Measurements from ENCODE around the gene PLEKHG4B.
"Not testable (repeated sequence)": the region's sequence is repeated elsewhere in the genome, so short reads cannot be mapped to it uniquely, and the experiment has no call there.

PLEKHG4B gene

GRCh38 chr5:93221-93980 is 1.4 kb downstream of the PLEKHG4B start:
- TF ChIP-seq, protein P1, sequence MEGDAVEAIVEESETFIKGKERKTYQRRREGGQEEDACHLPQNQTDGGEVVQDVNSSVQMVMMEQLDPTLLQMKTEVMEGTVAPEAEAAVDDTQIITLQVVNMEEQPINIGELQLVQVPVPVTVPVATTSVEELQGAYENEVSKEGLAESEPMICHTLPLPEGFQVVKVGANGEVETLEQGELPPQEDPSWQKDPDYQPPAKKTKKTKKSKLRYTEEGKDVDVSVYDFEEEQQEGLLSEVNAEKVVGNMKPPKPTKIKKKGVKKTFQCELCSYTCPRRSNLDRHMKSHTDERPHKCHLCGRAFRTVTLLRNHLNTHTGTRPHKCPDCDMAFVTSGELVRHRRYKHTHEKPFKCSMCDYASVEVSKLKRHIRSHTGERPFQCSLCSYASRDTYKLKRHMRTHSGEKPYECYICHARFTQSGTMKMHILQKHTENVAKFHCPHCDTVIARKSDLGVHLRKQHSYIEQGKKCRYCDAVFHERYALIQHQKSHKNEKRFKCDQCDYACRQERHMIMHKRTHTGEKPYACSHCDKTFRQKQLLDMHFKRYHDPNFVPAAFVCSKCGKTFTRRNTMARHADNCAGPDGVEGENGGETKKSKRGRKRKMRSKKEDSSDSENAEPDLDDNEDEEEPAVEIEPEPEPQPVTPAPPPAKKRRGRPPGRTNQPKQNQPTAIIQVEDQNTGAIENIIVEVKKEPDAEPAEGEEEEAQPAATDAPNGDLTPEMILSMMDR (IDR thresholded peaks at IDR 0.05; ENCODE audit: control insufficient read depth, extremely low read depth, insufficient read depth), result no peak
- H3K4me3 ChIP-seq (ENCODE audit: low read depth, low read length), result no peak overlapping the region

DNA sequence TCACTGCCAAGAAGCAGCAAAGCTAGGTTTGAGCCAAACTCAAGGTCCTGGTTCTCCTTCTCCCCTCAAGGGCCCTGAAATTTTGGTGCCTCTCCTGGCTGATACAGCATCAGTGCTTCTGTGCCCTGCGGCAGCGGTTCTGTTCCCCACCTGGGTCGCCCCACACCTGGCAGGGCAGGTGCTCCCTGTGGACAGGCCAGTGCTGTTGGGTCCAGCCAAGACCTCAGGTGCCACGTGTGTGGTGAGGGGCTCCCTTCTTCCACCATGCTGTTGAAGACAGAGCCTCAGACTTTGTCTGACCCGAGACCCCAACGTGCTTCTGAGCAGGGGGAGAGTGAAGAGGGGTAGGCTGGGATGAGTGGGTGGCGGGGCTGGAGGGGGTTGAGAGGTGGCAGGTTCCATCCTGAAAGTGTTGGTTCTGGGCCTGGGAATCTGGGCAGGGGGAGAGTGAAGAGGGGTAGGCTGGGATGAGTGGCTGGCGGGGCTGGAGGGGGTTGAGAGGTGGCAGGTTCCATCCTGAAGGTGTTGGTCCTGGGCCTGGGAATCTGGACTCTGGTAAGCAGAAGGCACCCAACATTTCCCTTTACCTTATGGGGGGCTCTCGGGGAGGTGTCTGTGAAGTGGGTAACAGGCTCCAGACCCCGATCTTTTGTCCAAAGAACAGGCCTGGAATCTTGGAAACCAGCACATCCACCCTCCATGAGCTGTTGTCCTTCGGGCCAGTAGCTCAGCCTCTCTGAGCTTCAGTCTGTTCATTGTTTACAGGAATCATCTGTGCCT is 2.3 kb downstream of the PLEKHG4B start:
- DNase-seq (ENCODE audit: low read depth), result no peak
- H3K4me3 ChIP-seq (ENCODE audit: low read depth, low read length), result no peak overlapping the region
- TF ChIP-seq, protein P1 (IDR thresholded peaks at IDR 0.05; ENCODE audit: control insufficient read depth, extremely low read depth, insufficient read depth), result no peak

More at GRCh38 chr5:93221-93980, 1.4 kb downstream of the PLEKHG4B start:
- no peak for DNase-seq (ENCODE audit: low read depth)

DNA sequence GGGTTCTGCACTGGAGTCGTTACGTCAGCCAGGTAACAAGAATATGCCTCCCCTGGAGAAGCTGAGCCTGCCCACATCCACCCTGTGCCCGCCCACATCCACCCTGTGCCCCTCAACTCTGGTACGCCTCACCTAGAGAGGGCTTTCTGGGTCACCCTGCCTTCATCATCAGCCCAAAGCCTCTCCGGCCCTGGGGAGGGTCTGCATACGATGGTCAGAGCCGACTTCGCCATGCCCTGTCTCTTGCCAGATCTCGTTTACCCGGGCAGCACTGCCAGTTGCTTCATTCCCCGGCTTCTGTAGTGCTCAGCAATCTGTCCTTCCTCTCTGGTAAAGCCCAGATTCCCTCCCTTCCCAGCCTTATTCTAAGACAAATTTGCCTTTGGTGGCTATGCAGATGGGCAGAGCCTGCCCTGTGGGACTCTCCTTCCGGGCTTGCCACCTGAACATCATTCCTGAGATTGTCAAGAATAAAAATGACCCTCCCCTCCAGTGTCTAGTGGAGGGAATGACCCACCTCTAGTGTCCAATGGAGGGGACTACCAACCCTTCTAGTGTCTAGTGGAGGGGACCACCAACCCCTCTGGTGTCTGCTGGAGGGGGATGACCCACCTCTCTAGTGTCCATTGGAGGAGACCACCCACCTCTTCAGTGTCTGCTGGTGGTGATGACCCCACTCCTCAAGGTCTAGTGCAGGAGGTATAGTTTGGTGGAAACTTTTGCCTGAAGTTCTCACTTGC is 3.4 kb downstream of the PLEKHG4B start:
- no peak for DNase-seq (ENCODE audit: low read depth)
- TF ChIP-seq, protein P1 (IDR thresholded peaks at IDR 0.05; ENCODE audit: control insufficient read depth, extremely low read depth, insufficient read depth), result no peak

DNA sequence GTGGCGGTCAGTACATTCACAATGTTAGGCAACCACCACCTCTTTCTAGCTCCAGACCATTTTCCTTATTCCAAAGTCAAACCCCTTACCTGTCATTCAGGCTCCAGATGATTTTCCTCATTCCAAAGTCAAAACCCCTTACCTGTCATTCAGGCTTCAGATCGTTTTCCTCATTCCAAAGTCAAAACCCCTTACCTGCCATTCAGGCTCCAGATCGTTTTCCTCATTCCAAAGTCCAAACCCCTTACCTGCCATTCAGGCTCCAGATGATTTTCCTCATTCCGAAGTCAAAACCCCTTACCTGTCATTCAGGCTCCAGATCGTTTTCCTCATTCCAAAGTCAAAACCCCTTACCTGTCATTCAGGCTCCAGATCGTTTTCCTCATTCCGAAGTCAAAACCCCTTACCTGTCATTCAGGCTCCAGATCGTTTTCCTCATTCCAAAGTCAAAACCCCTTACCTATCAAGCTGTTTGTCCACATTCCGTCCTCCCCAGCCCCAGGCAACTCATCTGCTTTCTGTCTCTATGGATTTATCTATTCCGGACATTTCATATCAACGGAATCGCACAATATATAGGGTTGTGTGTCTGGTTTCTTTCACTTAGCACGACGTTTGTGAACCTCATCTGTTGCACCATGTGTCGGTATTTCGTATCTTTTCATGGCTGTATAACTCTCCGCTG is 5.2 kb downstream of the PLEKHG4B start:
- TF ChIP-seq, protein P1 (IDR thresholded peaks at IDR 0.05; ENCODE audit: control insufficient read depth, extremely low read depth, insufficient read depth), result no peak
- DNase-seq (ENCODE audit: low read depth), result no peak
- H3K4me3 ChIP-seq (ENCODE audit: low read depth, low read length), result no peak overlapping the region

More for the DNA sequence above, 3.4 kb downstream of the PLEKHG4B start:
- no peak overlapping the region for H3K4me3 ChIP-seq (ENCODE audit: low read depth, low read length)

DNA sequence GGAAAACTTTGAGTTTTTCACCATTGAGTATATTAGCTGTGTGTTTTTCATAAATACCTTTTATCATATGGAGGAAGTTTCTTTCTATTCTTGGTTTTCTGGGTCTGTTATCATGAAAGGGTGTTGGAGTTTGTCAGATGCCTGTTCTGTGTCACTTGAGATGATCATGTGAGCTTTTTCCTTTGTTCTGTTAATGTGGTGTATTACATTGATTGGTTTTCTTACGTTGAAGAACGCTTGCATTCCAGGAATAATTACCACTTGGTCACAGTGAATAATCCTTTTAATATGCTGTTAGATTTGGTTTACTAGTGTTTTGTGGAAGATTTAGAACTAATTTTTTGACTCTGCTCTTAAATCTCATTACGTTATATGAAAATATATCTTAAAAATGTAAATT is 7.8 kb downstream of the PLEKHG4B start:
- DNase-seq (ENCODE audit: low read depth), result no peak
- no peak overlapping the region for H3K4me3 ChIP-seq (ENCODE audit: low read depth, low read length)
- TF ChIP-seq, protein P1 (IDR thresholded peaks at IDR 0.05; ENCODE audit: control insufficient read depth, extremely low read depth, insufficient read depth), result no peak

DNA sequence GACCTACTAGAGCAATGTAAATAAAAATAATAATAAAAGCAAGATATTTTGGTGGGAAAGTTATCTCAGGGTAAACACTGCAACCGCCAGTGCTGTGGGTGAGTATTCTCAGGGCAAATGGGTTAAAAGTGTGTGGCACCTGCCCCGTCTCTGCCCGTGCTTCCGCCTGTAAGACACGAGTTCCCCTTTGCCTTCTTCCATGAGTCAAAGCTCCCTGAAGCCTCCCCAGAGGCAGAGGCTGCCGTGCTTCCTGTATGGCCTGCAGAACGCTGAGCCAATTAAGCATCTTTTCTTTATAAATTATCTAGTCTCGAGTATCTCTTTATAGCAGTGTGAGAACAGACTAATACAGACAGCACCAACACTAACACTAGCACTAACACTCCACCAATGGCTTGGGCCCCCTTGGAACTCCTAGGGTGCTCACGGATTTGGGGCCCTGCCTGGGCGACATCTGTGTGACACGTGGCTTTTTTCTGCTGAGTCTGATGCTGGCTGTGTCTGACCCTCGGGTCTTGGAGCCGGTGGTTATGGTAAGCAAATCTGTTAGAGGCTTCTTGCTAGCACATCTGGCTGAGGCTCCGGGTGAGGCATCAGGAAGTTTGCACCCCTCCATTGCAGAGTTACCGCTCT is 10.6 kb downstream of the PLEKHG4B start:
- no peak for DNase-seq (ENCODE audit: low read depth)
- TF ChIP-seq, protein P1 (IDR thresholded peaks at IDR 0.05; ENCODE audit: control insufficient read depth, extremely low read depth, insufficient read depth), result no peak
- H3K4me3 ChIP-seq (ENCODE audit: low read depth, low read length), result no peak overlapping the region

GRCh38 chr5:104106-104505 is 12.1 kb downstream of the PLEKHG4B start:
- H3K4me3 ChIP-seq (ENCODE audit: low read depth, low read length); DNase-seq (ENCODE audit: low read depth): not testable (repeated sequence)
